Measurements from ENCODE around the gene NEK6. TPM values are rescaled to one million over a fixed set of nuclear protein-coding genes. Genes with fewer than 3 reads are reported as not detected.

The NEK6 gene
- total RNA-seq, 1 donor: 64.3 TPM

- H3K4me3 ChIP-seq (ENCODE audit: low read depth, low read length): no peak overlapping the region
- DNase-seq (ENCODE audit: low read depth): no peak
- TF ChIP-seq CTCF (IDR thresholded peaks at IDR 0.05; ENCODE audit: insufficient read depth, low read length): no peak
These were observed 41.0 kb downstream of the NEK6 start for GRCh38 chr9:124298646-124299235.

GRCh38 chr9:124299515-124300090 lies 41.9 kb downstream of the NEK6 start:
- TF ChIP-seq CTCF (IDR thresholded peaks at IDR 0.05; ENCODE audit: insufficient read depth, low read length): no peak
- DNase-seq (ENCODE audit: low read depth): peak; percentile 25
- no peak overlapping the region for H3K4me3 ChIP-seq (ENCODE audit: low read depth, low read length)

- TF ChIP-seq CTCF (IDR thresholded peaks at IDR 0.05; ENCODE audit: insufficient read depth, low read length): no peak
- no peak for DNase-seq (ENCODE audit: low read depth)
- H3K4me3 ChIP-seq (ENCODE audit: low read depth, low read length): no peak overlapping the region
These were observed 42.6 kb downstream of the NEK6 start for GRCh38 chr9:124300312-124300711.

GRCh38 chr9:124302921-124303320 lies 45.2 kb downstream of the NEK6 start:
- no peak overlapping the region for H3K4me3 ChIP-seq (ENCODE audit: low read depth, low read length)
- DNase-seq (ENCODE audit: low read depth): no peak
- TF ChIP-seq CTCF (IDR thresholded peaks at IDR 0.05; ENCODE audit: insufficient read depth, low read length): no peak

- TF ChIP-seq CTCF (IDR thresholded peaks at IDR 0.05; ENCODE audit: insufficient read depth, low read length): no peak
These were observed 46.0 kb downstream of the NEK6 start for GRCh38 chr9:124303762-124304161.

GRCh38 chr9:124304285-124304684 lies 46.5 kb downstream of the NEK6 start:
- TF ChIP-seq CTCF (IDR thresholded peaks at IDR 0.05; ENCODE audit: insufficient read depth, low read length): no peak
- DNase-seq (ENCODE audit: low read depth): no peak
- no peak overlapping the region for H3K4me3 ChIP-seq (ENCODE audit: low read depth, low read length)

More at GRCh38 chr9:124303762-124304161, 46.0 kb downstream of the NEK6 start:
- H3K4me3 ChIP-seq (ENCODE audit: low read depth, low read length): no peak overlapping the region
- no peak for DNase-seq (ENCODE audit: low read depth)

All from fibroblast of the aortic adventitia (primary cell).